ENCODE results near the gene MLXIP.

Gene MLXIP

GRCh38 chr12:122079033-122079531 is 526 bp downstream of the MLXIP start:
- DNase-seq (ENCODE audit: low read depth): no peak

GRCh38 chr12:122079532-122080081 is 1.1 kb downstream of the MLXIP start:
- DNase-seq (ENCODE audit: low read depth): no peak

DNA sequence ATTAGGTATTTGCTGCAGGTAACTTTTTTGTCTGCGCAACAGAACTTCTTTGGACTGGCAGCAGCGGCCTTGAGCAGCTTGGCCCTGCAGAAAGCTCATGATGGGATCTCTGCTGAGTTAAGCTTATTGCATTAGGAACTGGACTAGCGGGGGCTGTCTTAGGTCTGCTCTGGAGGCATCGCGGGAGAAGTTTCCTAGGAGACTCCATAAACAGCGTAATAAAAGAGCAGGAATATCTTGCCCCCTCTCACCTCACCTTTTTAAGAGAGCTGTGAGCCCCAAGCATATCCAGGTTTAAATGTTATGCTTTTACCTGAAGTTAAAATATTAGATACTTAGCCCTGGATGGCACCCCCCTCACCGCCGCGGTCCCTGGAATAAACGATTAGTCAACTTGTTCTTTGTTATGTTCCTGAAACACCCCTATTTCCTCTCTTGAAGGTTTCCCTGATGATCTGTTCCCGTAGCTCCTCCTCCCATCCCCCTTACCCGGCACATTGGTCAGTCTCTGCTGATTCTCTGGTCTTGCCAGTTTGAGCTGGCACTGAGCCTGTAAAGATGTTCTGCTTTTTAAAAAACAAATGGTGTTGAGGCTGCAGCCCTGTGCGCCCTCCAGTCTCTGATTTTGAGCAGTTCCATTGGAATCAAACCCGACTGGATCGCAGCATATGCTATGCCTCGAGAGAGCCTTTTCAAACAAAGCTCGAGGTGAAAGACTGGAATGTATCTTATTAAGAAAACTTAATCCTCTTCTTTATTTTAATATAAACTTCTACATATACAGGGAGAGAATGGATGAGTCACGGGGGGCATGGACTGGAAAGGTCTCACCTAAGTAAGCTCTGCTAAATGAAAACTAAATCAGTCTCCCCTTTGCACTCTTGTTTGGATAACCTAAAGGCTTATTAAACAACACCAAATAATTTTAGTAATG is 1.9 kb downstream of the MLXIP start:
- DNase-seq (ENCODE audit: low read depth): peak; percentile 81

DNA sequence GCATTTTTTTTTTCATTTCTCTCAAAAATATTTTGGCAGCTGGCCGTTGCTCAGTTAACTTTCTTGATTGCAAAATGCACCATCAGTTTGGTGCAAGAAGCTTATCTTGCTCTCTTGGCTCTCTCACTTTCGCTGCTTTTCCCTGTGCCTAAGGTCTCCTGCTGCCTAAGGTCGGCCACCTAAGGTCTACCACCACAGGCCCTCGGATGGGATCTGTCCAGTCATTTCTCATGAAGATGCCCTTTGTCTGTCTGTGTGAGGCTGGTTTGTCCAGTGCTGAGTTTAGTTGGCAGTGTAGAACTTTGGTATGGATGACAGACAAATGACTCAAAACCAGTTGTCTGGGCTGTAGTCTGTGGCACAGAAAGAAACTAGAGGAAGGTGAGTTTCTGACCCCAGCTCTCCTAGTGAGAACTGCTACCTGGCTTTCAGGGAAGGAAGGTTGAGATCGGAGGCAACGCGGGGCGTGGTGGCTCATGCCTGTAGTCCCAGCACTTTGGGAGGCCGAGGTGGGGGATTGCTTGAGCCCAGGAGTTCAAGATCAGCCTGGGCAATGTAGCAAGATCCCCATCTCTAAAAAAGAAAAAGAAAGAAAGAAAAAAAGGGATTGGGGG is 2.6 kb downstream of the MLXIP start:
- no peak for DNase-seq (ENCODE audit: low read depth)

GRCh38 chr12:122081697-122082221 is 3.2 kb downstream of the MLXIP start:
- no peak for DNase-seq (ENCODE audit: low read depth)

GRCh38 chr12:122082621-122083356 is 4.2 kb downstream of the MLXIP start:
- no peak for DNase-seq (ENCODE audit: low read depth)

- no peak for DNase-seq (ENCODE audit: low read depth)
These were observed 6.4 kb downstream of the MLXIP start for GRCh38 chr12:122084857-122085405.

GRCh38 chr12:122085591-122085990 is 7.0 kb downstream of the MLXIP start:
- DNase-seq (ENCODE audit: low read depth): no peak

DNA sequence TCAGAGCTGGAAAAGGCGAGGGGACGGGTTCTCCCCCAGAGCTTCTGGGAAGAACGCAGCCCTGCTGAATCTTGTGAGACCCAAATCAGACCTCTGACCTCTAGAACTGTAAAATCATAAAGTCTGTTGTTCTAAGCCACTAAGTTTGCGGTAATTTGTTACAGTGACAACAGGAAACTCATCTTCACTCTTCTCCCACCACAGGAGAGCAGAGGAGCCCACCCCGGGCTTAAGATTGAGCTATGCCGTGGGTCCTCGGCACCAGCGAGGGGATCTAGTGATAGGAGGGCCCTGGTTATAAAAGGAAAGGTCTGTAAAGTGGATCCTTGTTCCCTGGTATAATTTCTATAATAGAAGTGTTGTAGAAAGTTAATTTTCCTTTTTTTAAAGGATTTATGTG is 7.6 kb downstream of the MLXIP start:
- no peak for DNase-seq (ENCODE audit: low read depth)

- DNase-seq (ENCODE audit: low read depth): no peak
These were observed 8.2 kb downstream of the MLXIP start for GRCh38 chr12:122086641-122087285.

GRCh38 chr12:122087431-122088178 is 9.0 kb downstream of the MLXIP start:
- DNase-seq (ENCODE audit: low read depth): no peak

GRCh38 chr12:122088179-122088810 is 9.7 kb downstream of the MLXIP start:
- no peak for DNase-seq (ENCODE audit: low read depth)

- DNase-seq (ENCODE audit: low read depth): no peak
These were observed 10.5 kb downstream of the MLXIP start for GRCh38 chr12:122089077-122089476.

- DNase-seq (ENCODE audit: low read depth): no peak
These were observed 12.4 kb downstream of the MLXIP start for GRCh38 chr12:122090759-122091515.

DNA sequence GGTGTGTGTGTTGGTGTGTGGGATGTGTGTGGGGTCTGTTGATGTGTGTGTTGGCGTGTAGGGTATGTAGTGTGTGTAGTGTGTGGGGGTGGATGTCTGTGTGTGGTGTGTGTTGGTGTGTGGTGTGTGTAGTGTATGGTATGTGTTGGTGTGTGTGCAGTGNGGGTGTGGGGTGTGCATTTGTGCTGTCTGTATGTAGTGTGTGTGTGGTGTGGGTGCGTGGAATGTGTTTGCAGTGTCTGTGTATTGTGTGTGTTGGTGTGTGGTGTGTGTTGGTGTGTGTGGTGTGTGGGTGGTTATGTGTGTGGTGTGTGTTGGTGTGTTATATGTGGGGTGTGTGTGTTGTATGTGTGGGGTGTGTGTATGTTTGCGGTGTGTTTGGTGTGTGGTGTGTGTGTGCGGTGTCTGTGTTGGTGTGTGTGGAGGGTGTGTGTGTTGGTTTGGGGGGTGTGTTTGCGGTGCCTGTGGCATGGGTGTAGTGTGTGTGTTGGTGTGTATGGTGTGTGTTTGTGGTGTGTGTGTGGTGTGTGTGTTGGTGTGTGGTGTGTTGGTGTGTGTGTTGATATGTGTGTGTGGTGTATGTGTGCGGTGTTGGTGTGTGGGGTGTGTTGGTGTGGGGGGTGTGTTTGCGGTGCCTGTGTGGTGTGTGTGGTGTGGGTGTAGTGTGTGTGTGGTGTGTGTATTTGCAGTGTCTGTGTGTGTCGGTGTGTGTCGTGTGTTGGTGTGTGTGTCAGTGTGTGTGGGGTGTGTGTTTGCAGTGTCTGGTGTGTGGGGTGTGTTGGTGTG is 14.7 kb downstream of the MLXIP start:
- no peak for DNase-seq (ENCODE audit: low read depth)

- DNase-seq (ENCODE audit: low read depth): no peak
These were observed 15.7 kb downstream of the MLXIP start for GRCh38 chr12:122094137-122094734.

GRCh38 chr12:122094735-122095631 is 16.4 kb downstream of the MLXIP start:
- DNase-seq (ENCODE audit: low read depth): no peak
